OCI-LY1 (cell line): ENCODE results near the gene BAIAP3.

ENCODE experiments used
- H2AFZ ChIP-seq: fragments of 200-600 bp; sonication (generic), shearing (Covaris generic); 2 replicates; pipeline ENCODE4 v1.6.0; 2014; ENCODE audit warnings: antibody characterized with exemption, mild to moderate bottlenecking, low read length
- H3F3A ChIP-seq: fragments of 200-600 bp; sonication (generic), shearing (Covaris generic); 2 replicates; pipeline ENCODE4 v1.6.0; 2014; ENCODE audit warnings: mild to moderate bottlenecking, antibody characterized with exemption, low read length, moderate library complexity; ENCODE audit not compliant: insufficient read depth
- H3K27ac ChIP-seq: fragments of 200-600 bp; sonication (generic); 2 replicates; pipeline ENCODE4 v1.5.1; 2014; ENCODE audit warnings: low read length, mixed run types, mild to moderate bottlenecking, low read depth; ENCODE audit not compliant: poor library complexity, severe bottlenecking
- H3K27me3 ChIP-seq: fragments of 200-600 bp; sonication (generic); 2 replicates; pipeline ENCODE4 v1.6.0; 2014; ENCODE audit warnings: antibody characterized with exemption, mild to moderate bottlenecking, low read length, moderate library complexity; ENCODE audit not compliant: insufficient read depth
- H3K36me3 ChIP-seq: fragments of 200-600 bp; sonication (generic); 2 replicates; pipeline ENCODE4 v1.6.1; 2014; ENCODE audit warnings: mild to moderate bottlenecking, antibody characterized with exemption, low read length, moderate library complexity, mixed read lengths; ENCODE audit not compliant: insufficient read depth
- H3K4me1 ChIP-seq: fragments of 200-600 bp; sonication (generic); 2 replicates; pipeline ENCODE4 v1.5.1; 2014; ENCODE audit warnings: mild to moderate bottlenecking, low read length, moderate library complexity; ENCODE audit not compliant: insufficient read depth, severe bottlenecking
- H3K4me2 ChIP-seq: fragments of 200-600 bp; sonication (generic), shearing (Covaris generic); 2 replicates; pipeline ENCODE4 v1.6.1; 2014; ENCODE audit warnings: low read length
- H3K4me3 ChIP-seq: fragments of 200-600 bp; sonication (generic); 2 replicates; pipeline ENCODE4 v1.5.1; 2014; ENCODE audit warnings: low read length, low read depth, mild to moderate bottlenecking, mixed read lengths; ENCODE audit not compliant: poor library complexity, severe bottlenecking
- H3K79me2 ChIP-seq: fragments of 200-600 bp; shearing (Covaris generic); 2 replicates; pipeline ENCODE4 v1.6.1; 2016; ENCODE audit warnings: mixed run types, low read length, mixed read lengths; ENCODE audit not compliant: insufficient read depth
- H3K9ac ChIP-seq: fragments of 200-600 bp; sonication (generic), shearing (Covaris generic); 2 replicates; pipeline ENCODE4 v1.6.1; 2014; ENCODE audit warnings: mild to moderate bottlenecking, low read length, mixed read lengths
- H3K9me2 ChIP-seq: fragments of 200-600 bp; sonication (generic), shearing (Covaris generic); 2 replicates; pipeline ENCODE4 v1.6.1; 2014; ENCODE audit warnings: low read depth, mild to moderate bottlenecking, low read length, mixed read lengths
- H3K9me3 ChIP-seq: fragments of 200-600 bp; shearing (Covaris generic); 2 replicates; pipeline ENCODE4 v1.6.1; 2014; ENCODE audit warnings: low read length, mixed read lengths
- H4K20me1 ChIP-seq: fragments of 200-600 bp; sonication (generic), shearing (Covaris generic); 2 replicates; pipeline ENCODE4 v1.6.0; 2016; ENCODE audit warnings: mild to moderate bottlenecking, low read length; ENCODE audit not compliant: insufficient read depth
- CTCF ChIP-seq: fragments of 200-600 bp; sonication (generic), shearing (Covaris generic); IDR thresholded peaks from 2 replicates; pipeline ENCODE4 v1.5.1; 2017; ENCODE audit warnings: mild to moderate bottlenecking, antibody characterized with exemption, low read length, moderate library complexity, mixed read lengths
- EZH2 ChIP-seq: fragments of 200-600 bp; sonication (generic), shearing (Covaris generic); IDR thresholded peaks from 2 replicates; pipeline ENCODE4 v1.8.0; 2017; ENCODE audit warnings: borderline replicate concordance, mixed run types, mild to moderate bottlenecking, antibody characterized with exemption, low read length, moderate library complexity, mixed read lengths

Gene BAIAP3

GRCh38 chr16:1311212-1311737 is 22.2 kb upstream of the BAIAP3 start:
- Histone ChIP-seq H2AFZ (no peak overlapping the region), H3K79me2 (peaks cover 45% of the 10 kb centered on the region), H4K20me1 (no peaks in the 10 kb centered on the region), H3K9ac (peak overlapping the region; percentile 92), H3F3A (no peaks in the 10 kb centered on the region), H3K4me1 (peaks cover 17% of the 10 kb centered on the region), H3K9me2 (no peaks in the 10 kb centered on the region), H3K27ac (no peak overlapping the region), H3K36me3 (peaks cover 51% of the 10 kb centered on the region), H3K4me3 (peak overlapping the region; percentile 96), H3K27me3 (no peaks in the 10 kb centered on the region), H3K4me2 (peak overlapping the region; percentile 90), H3K9me3 (no peaks in the 10 kb centered on the region)
- no peak for TF ChIP-seq EZH2
- no peak for TF ChIP-seq CTCF

GRCh38 chr16:1311738-1312466 is 21.5 kb upstream of the BAIAP3 start:
- Histone ChIP-seq H3F3A (no peaks in the 10 kb centered on the region), H3K4me3 (peak overlapping the region; percentile 96), H3K27ac (no peak overlapping the region), H3K4me1 (peaks cover 17% of the 10 kb centered on the region), H3K27me3 (no peaks in the 10 kb centered on the region), H3K36me3 (peaks cover 57% of the 10 kb centered on the region), H2AFZ (no peak overlapping the region), H4K20me1 (no peaks in the 10 kb centered on the region), H3K9ac (peak overlapping the region; percentile 92; the same call in 1 of the 2 replicates), H3K4me2 (peak overlapping the region; percentile 90), H3K9me3 (no peaks in the 10 kb centered on the region), H3K79me2 (peaks cover 45% of the 10 kb centered on the region), H3K9me2 (no peaks in the 10 kb centered on the region)
- no peak for TF ChIP-seq EZH2
- no peak for TF ChIP-seq CTCF

- TF ChIP-seq EZH2 (no peak), CTCF (no peak)
- no peak overlapping the region for H3K4me3 ChIP-seq
- H4K20me1 ChIP-seq = no peaks in the 10 kb centered on the region
- no peak overlapping the region for H3K27ac ChIP-seq
- peak overlapping the region; percentile 90; the same call in 1 of the 2 replicates for H3K4me2 ChIP-seq
- H3K9me2 ChIP-seq = no peaks in the 10 kb centered on the region
- H3K9ac ChIP-seq = no peak overlapping the region; the same call in 1 of the 2 replicates
- no peaks in the 10 kb centered on the region for H3F3A ChIP-seq
- H3K79me2 ChIP-seq = peaks cover 45% of the 10 kb centered on the region
- H3K9me3 ChIP-seq = no peaks in the 10 kb centered on the region
- H3K36me3 ChIP-seq = peaks cover 63% of the 10 kb centered on the region
- H3K27me3 ChIP-seq = no peaks in the 10 kb centered on the region
- no peak overlapping the region for H2AFZ ChIP-seq
- peaks cover 17% of the 10 kb centered on the region for H3K4me1 ChIP-seq
Measured at GRCh38 chr16:1312467-1312816, 21.0 kb upstream of the BAIAP3 start.
